VCaP (cell line): ENCODE results near the gene MYBBP1A.

Experiments
- H3K27ac ChIP-seq: fragments of 450-650 bp; 2 replicates; pipeline ENCODE4 v1.5.1; 2017
- CTCF ChIP-seq: fragments of 450-650 bp; conservative IDR thresholded peaks from 2 replicates; pipeline ENCODE4 v1.5.1; 2017; ENCODE audit warnings: mild to moderate bottlenecking, moderate library complexity

MYBBP1A gene

GRCh38 chr17:4586043-4586442, 30.9 kb upstream of the MYBBP1A start:
- no peak overlapping the region for H3K27ac ChIP-seq
- no peak for TF ChIP-seq CTCF

- H3K27ac ChIP-seq: no peak overlapping the region
- TF ChIP-seq CTCF: no peak
Measured at GRCh38 chr17:4585638-4585994, 30.4 kb upstream of the MYBBP1A start.

DNA sequence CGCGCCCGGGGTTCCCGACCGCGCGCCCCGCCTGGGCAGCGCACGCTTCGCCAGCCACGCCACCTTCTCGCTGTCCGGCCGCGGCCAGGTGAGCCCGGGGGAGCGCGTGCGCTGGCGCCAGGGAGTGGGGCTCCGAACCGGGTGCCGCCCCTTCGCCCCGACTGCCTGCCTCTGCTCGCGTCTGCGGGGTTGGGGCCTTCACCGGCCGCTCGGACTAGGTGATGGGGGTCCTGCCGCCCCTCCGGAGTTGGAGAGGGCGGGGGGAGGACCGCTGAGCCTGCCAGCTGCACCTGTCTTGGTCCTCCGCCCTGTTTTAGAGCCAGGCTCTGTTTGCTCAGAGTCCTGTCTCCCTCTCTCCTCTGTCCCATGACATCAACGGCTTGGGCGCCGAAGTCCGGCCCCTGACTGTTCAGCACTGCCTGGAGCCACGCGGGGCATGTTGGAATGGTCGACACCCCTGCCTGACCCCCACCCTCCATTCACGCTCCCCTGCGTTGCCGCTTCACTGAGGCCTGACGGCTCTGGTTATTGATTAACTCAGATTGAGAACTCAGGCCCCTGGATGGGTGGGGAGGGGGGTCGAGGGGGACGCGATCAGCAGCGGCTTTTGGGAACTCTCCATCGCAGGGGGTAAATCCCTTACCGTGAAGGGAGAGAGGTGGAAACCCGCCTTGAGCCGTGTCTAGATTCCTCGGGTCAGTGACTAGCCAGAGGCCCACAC, 29.9 kb upstream of the MYBBP1A start:
- peak overlapping the region; percentile 66 for H3K27ac ChIP-seq
- no peak for TF ChIP-seq CTCF

- TF ChIP-seq CTCF: peak; percentile 38
Measured at GRCh38 chr17:4584101-4584916, 29.1 kb upstream of the MYBBP1A start, which contains the start of gene SMTNL2. Gene SMTNL2 (plus strand): TSS chr17:4584529. CDS start chr17:4584606, 77 bp downstream.

DNA sequence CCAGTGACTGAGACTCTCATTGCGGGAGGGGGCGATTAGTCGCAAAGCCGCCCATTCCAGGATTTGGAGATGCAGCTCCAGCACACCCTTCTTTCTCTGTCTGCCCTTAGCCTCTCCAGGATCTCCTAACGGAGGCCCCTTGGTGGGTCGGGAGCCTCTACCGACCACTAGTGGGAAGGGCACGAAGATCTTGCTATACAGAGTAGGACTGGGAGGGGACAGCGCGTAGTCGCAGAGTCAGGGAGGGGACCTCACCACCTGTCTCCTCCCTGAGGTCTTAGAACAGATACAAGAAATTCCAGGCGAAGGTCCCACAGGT, 28.6 kb upstream of the MYBBP1A start:
- peak overlapping the region; percentile 66 for H3K27ac ChIP-seq
- TF ChIP-seq CTCF: peak; percentile 75

More at GRCh38 chr17:4584101-4584916, 29.1 kb upstream of the MYBBP1A start, which contains the start of gene SMTNL2:
- peak within 1 kb of the TSS; percentile 66 for H3K27ac ChIP-seq

- TF ChIP-seq CTCF: no peak
- H3K27ac ChIP-seq: no peak overlapping the region
Measured at GRCh38 chr17:4583206-4583605, 28.0 kb upstream of the MYBBP1A start.

DNA sequence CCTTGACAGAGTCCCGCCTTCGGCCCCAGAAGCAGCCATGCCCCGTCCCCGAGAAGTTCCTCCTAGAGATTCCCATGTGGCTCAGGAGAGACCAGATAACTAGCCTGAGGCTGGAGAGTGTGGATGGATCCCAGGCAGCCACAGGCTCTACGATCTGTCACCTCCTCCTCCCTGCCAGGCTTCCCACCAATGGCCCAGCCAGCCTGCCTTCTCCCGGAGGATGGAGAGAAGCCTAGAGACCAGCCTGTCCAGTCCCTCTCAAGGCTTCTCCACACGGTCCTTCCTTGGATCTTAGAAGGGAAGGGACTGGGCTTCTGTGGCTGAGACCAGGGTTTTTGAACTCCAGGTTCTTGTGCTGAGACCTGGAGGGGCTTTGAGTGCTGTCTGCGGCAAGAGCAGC, 27.5 kb upstream of the MYBBP1A start:
- H3K27ac ChIP-seq: no peak overlapping the region
- TF ChIP-seq CTCF: no peak
